Muscle of leg (tissue), 11 donors: ENCODE measurements around the gene ADK. TPM values are rescaled to one million over a fixed set of nuclear protein-coding genes. Genes with fewer than 3 reads are reported as not detected.

ENCODE experiments used
- DNase-seq: peaks from one replicate; pipeline ENCODE4 v3.0.0; 2013
- H3K27ac ChIP-seq: one replicate; pipeline ENCODE4 v1.5.1; 2013; ENCODE audit warnings: mild to moderate bottlenecking, low read length, control low read depth
- H3K27me3 ChIP-seq: one replicate; pipeline ENCODE4 v1.6.1; 2013; ENCODE audit warnings: low read length; ENCODE audit not compliant: control insufficient read depth, insufficient read depth
- H3K36me3 ChIP-seq: one replicate; pipeline ENCODE4 v1.6.1; 2013; ENCODE audit warnings: low read length; ENCODE audit not compliant: control insufficient read depth, insufficient read depth
- H3K4me1 ChIP-seq: one replicate; pipeline ENCODE4 v1.6.1; 2013; ENCODE audit warnings: low read length; ENCODE audit not compliant: control insufficient read depth, insufficient read depth
- H3K4me3 ChIP-seq: one replicate; pipeline ENCODE4 v1.5.1; 2013; ENCODE audit warnings: low read length, control low read depth
- H3K9me3 ChIP-seq: replicated peaks from 2 replicates; pipeline ENCODE4 v1.6.1; 2013; ENCODE audit warnings: low read depth, low read length; ENCODE audit not compliant: control insufficient read depth
- WGBS: methylation state at CpG from one replicate; pipeline ENCODE4 v1.1.5; 2013; ENCODE audit warnings: missing lambda C conversion rate; ENCODE audit not compliant: insufficient coverage; 5-methylcytosine and 5-hydroxymethylcytosine counted together
- polyA plus RNA-seq, 8 donors: library from polyadenylated mRNA; unstranded; fragments of 120-200 nt; gene quantifications; one replicate each; pipeline versions ENCODE4 v1.2.1 to v1.2.3, GENCODE V29; 2013; ENCODE audit warnings: inconsistent platforms in 1 of 8, low replicate concordance in 1 of 8; ENCODE audit not compliant: insufficient read length in 8 of 8, insufficient read depth in 1 of 8
- total RNA-seq: library from RNA; stranded (reverse); fragments of 120-200 nt; gene quantifications from one replicate; pipeline ENCODE4 v1.2.4, GENCODE V29; 2013

ADK gene
- total and polyA plus RNA-seq, 9 donors: 28.8 to 37.2 (median 34.4) TPM

DNA sequence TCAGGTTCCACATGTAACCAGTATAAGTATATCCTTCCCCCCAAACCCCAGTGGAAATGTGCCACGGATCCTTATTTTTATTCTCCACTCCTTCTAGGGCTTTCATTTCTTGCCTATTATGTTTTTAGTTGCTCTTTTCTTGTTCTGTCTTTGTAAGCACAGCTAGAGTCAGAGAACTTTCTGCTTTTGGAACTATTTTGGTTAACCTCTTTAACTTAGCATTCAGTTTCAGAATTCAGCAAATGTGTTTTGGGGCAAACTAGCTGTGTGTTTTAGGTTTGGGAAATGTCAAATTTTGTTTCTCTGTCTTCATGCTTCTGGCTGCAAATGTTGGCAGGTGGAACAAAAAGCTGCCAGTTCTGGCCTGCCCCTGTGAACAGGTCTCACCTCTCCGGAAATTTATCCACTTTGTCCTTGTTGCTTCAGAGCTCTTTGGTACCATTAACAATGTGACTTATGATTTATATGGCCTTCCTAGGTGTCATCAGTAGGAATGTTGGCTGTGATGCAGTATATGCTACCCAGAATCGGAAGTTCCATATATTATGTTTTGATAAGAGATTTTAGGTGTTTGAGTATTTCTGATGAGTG, 156.1 kb downstream of the ADK start:
- H3K36me3 ChIP-seq: no peaks in the 10 kb centered on the region
- no peak overlapping the region for H3K27ac ChIP-seq
- no peak overlapping the region for H3K4me3 ChIP-seq
- no peaks in the 10 kb centered on the region for H3K4me1 ChIP-seq
- no peaks in the 10 kb centered on the region for H3K9me3 ChIP-seq
- WGBS: no CpG with 5 or more reads among the region's 3 CpGs
- H3K27me3 ChIP-seq: no peaks in the 10 kb centered on the region
- no peak for DNase-seq

DNA sequence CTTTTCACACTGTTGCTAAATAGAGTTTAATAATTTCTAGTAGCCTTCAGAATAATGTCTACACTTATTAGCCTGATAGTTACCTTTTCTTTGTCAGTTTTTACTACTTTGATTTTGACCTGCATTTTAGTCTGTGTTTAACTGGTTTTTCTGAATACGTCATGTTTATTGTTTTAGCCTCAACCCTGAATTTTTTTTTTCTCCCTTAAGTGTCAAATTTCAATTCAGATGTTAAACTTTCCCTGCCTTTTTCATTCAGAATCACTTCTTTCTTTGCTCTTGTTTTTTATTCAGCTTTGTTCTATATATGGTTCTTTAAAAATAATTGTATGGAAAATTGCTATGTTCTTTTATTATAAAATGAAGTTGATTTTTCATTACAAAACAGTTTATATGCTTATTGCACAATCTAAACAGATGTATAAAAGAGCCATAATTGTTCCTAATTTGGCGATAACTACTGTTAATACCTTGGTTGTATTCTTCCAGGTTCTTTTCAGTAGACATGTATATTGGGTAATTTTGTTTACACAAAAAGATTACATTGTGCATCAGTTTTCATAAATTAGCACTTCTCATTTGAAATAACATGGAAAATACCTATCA, 159.7 kb downstream of the ADK start:
- no CpG with 5 or more reads among the region's 2 CpGs for WGBS
- no peaks in the 10 kb centered on the region for H3K36me3 ChIP-seq
- no peak overlapping the region for H3K27ac ChIP-seq
- H3K27me3 ChIP-seq: no peaks in the 10 kb centered on the region
- no peaks in the 10 kb centered on the region for H3K4me1 ChIP-seq
- H3K9me3 ChIP-seq: no peaks in the 10 kb centered on the region
- DNase-seq: no peak
- H3K4me3 ChIP-seq: no peak overlapping the region

GRCh38 chr10:74314166-74314565, 163.1 kb downstream of the ADK start:
- H3K4me3 ChIP-seq: no peak overlapping the region
- no peaks in the 10 kb centered on the region for H3K9me3 ChIP-seq
- no peaks in the 10 kb centered on the region for H3K27me3 ChIP-seq
- DNase-seq: no peak
- no peaks in the 10 kb centered on the region for H3K36me3 ChIP-seq
- H3K27ac ChIP-seq: no peak overlapping the region
- WGBS: no CpG with 5 or more reads among the region's 1 CpG
- H3K4me1 ChIP-seq: no peaks in the 10 kb centered on the region

DNA sequence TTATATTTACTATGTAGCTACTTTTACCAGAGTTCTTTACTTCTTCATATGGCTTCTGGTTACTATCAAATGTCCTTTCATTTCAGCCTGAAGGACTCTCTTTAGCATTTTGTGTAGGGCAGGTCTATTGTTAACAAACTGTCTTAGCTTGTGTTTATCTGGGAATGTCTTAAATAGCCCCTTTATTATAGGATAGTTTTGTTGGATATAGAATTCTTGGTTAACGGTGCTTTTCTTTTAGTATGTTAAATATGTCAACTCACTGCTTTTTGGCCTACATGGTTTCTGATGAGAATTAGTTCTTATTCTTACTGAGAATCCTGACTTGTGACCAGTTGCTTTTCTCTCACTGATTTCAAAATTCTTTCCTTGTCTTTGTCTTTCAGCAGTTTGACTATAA, 169.0 kb downstream of the ADK start:
- DNase-seq: no peak
- Histone ChIP-seq H3K27ac (no peak overlapping the region), H3K9me3 (peaks cover 3% of the 10 kb centered on the region), H3K4me3 (no peak overlapping the region), H3K27me3 (no peaks in the 10 kb centered on the region), H3K4me1 (no peaks in the 10 kb centered on the region), H3K36me3 (no peaks in the 10 kb centered on the region)
- WGBS: no CpG with 5 or more reads among the region's 1 CpG

- no CpG with 5 or more reads among the region's 4 CpGs for WGBS
- Histone ChIP-seq H3K4me3 (no peak overlapping the region), H3K9me3 (peaks cover 3% of the 10 kb centered on the region), H3K27ac (no peak overlapping the region), H3K4me1 (no peaks in the 10 kb centered on the region), H3K27me3 (no peaks in the 10 kb centered on the region), H3K36me3 (no peaks in the 10 kb centered on the region)
- DNase-seq: no peak
These were observed 169.7 kb downstream of the ADK start for GRCh38 chr10:74320717-74321116.

- no peaks in the 10 kb centered on the region for H3K4me1 ChIP-seq
- H3K27me3 ChIP-seq: no peaks in the 10 kb centered on the region
- H3K9me3 ChIP-seq: peaks cover 3% of the 10 kb centered on the region
- DNase-seq: no peak
- no CpG with 5 or more reads among the region's 4 CpGs for WGBS
- H3K36me3 ChIP-seq: no peaks in the 10 kb centered on the region
- H3K4me3 ChIP-seq: no peak overlapping the region
- H3K27ac ChIP-seq: no peak overlapping the region
These were observed 171.1 kb downstream of the ADK start for GRCh38 chr10:74322141-74322540.

DNA sequence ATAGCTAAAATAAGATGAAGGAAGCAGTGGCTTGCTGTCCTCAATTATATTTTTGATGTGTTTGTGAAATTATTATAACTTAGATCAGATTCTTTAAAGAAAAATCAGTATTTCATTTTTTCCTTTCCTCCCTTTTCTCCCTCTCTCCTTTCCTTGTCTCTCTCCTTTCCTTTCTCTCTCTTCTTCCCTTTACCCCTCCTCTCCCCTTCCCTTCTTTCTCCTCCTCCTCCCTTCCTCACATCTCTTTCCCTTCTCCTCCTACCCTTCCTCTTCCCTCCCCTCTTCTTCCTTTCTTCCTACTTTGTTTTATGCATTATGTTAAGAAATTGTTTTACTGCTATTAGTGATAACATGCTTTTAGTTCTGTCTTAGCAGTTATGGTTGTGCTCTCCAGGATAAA, 171.5 kb downstream of the ADK start:
- Histone ChIP-seq H3K4me1 (no peaks in the 10 kb centered on the region), H3K36me3 (no peaks in the 10 kb centered on the region), H3K27me3 (no peaks in the 10 kb centered on the region), H3K4me3 (no peak overlapping the region), H3K27ac (no peak overlapping the region), H3K9me3 (peaks cover 3% of the 10 kb centered on the region)
- no peak for DNase-seq

DNA sequence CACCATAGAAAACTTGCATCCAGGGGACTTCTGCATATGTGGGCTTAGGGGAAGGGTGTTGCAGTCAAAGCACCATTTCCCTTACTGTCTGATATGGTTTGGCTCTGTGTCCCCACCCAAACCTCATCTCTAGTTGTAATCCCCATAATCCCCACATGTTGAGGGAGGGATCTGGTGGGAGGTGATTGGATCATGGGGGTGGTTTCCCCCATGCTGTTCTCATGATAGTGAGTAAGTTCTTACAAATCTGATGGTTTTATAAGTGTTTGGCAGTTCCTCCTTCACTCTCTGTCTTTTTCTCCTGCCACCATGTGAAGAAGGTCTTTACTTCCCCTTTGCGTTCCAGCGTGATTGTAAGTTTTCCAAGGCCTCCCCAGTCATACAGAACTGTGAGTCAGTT, 177.4 kb downstream of the ADK start:
- Histone ChIP-seq H3K4me3 (no peak overlapping the region), H3K36me3 (peaks cover 2% of the 10 kb centered on the region), H3K27me3 (no peaks in the 10 kb centered on the region), H3K27ac (no peak overlapping the region), H3K9me3 (no peaks in the 10 kb centered on the region), H3K4me1 (no peaks in the 10 kb centered on the region)
- no CpG with 5 or more reads among the region's 2 CpGs for WGBS
- peak; percentile 39 for DNase-seq

GRCh38 chr10:74329873-74330272, 178.9 kb downstream of the ADK start:
- Histone ChIP-seq H3K9me3 (no peaks in the 10 kb centered on the region), H3K4me1 (no peaks in the 10 kb centered on the region), H3K4me3 (no peak overlapping the region), H3K27ac (no peak overlapping the region), H3K27me3 (no peaks in the 10 kb centered on the region), H3K36me3 (peaks cover 2% of the 10 kb centered on the region)
- 80% methylated on average over 1 of the region's 2 CpGs for WGBS
- no peak for DNase-seq

- peaks cover 2% of the 10 kb centered on the region for H3K36me3 ChIP-seq
- 94% methylated on average over 2 of the region's 3 CpGs for WGBS
- no peaks in the 10 kb centered on the region for H3K27me3 ChIP-seq
- no peak for DNase-seq
- no peaks in the 10 kb centered on the region for H3K4me1 ChIP-seq
- H3K27ac ChIP-seq: no peak overlapping the region
- H3K9me3 ChIP-seq: no peaks in the 10 kb centered on the region
- no peak overlapping the region for H3K4me3 ChIP-seq
These were observed 179.6 kb downstream of the ADK start for GRCh38 chr10:74330646-74331045.

- Histone ChIP-seq H3K27me3 (no peaks in the 10 kb centered on the region), H3K27ac (no peak overlapping the region), H3K4me3 (no peak overlapping the region), H3K4me1 (no peaks in the 10 kb centered on the region), H3K36me3 (peaks cover 2% of the 10 kb centered on the region), H3K9me3 (no peaks in the 10 kb centered on the region)
- no peak for DNase-seq
These were observed 181.4 kb downstream of the ADK start for GRCh38 chr10:74332398-74332797.
